ENCODE data around the gene OR10A6. TPM values are rescaled to one million over a fixed set of nuclear protein-coding genes. Genes with fewer than 3 reads are reported as not detected.

OR10A6 gene
- total and polyA plus RNA-seq, 2 of the 4 experiments (the other 2 are of a cell fraction), result 0.19 TPM; not detected in 1

DNA sequence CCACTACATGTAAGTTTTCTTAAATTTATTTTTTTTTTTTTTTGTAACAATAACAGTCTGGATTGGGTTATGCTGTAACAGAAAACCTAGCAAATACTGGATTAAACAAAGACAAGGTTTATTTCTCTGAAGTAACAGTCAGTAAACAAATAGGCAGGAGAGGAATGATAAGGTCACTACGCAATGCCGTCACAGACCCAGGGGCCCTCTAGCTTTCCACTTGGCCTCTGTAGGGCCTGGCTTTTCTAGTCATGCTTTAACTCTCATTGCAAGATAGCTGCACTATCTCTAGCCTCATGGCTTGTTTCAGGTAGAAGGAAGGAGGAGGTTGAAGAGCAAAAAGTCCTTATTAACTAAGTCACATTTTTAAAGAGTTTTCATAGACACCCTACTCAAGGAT is 6.5 kb downstream of the OR10A6 start:
- peak overlapping the region; percentile 28; the same call in 1 of the 2 replicates for H3K18ac ChIP-seq (ENCODE audit: low read depth, low read length)

More for the DNA sequence above, 6.5 kb downstream of the OR10A6 start:
- no peak overlapping the region for H2BK15ac ChIP-seq (ENCODE audit: low read depth, low read length)
- no peaks in the 10 kb centered on the region for H3K79me1 ChIP-seq (ENCODE audit: low read depth in 1 of 2, low read length in 2 of 2)
- no CpG with 5 or more reads among the region's 2 CpGs for WGBS, 2 experiments (ENCODE audit: extremely low coverage in 2 of 2, insufficient read length in 1 of 2)
- CTCF ChIA-PET, result interaction anchor here (0.7 to 1.1 kb wide), 4 partner anchors 20 to 104 kb away, joined by 3 read pairs; partner anchors contain the start of gene EIF3F
- H3K4ac ChIP-seq (ENCODE audit: low read depth, low read length), result no peak overlapping the region
- H3K9me3 ChIP-seq (ENCODE audit: control insufficient read depth, insufficient read depth, low read length), result no peaks in the 10 kb centered on the region
- BruUV-seq (replicated peaks), result no TSS peak
- intact Hi-C loops (cut with micrococcal nuclease), result no loop called here
- TF ChIP-seq SMC3 (IDR thresholded peaks at IDR 0.05; ENCODE audit: low read depth, low read length), result no peak
- no peak for TF ChIP-seq CEBPB (IDR thresholded peaks at IDR 0.05; ENCODE audit: low read depth, low read length)
- TF ChIP-seq, protein P1, sequence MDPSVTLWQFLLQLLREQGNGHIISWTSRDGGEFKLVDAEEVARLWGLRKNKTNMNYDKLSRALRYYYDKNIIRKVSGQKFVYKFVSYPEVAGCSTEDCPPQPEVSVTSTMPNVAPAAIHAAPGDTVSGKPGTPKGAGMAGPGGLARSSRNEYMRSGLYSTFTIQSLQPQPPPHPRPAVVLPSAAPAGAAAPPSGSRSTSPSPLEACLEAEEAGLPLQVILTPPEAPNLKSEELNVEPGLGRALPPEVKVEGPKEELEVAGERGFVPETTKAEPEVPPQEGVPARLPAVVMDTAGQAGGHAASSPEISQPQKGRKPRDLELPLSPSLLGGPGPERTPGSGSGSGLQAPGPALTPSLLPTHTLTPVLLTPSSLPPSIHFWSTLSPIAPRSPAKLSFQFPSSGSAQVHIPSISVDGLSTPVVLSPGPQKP (IDR thresholded peaks at IDR 0.05; ENCODE audit: borderline replicate concordance, low read depth, low read length), result no peak
- no peak for TF ChIP-seq MXI1 (IDR thresholded peaks at IDR 0.05; ENCODE audit: borderline replicate concordance, low read depth, low read length)
- TF ChIP-seq FOS (IDR thresholded peaks at IDR 0.05; ENCODE audit: low read depth, low read length), result no peak
- TF ChIP-seq CHD1 (IDR thresholded peaks at IDR 0.05; ENCODE audit: low read depth, low read length), result no peak
- no peak for TF ChIP-seq RAD21 (IDR thresholded peaks at IDR 0.05; ENCODE audit: low read length)
- TF ChIP-seq, protein P2, sequence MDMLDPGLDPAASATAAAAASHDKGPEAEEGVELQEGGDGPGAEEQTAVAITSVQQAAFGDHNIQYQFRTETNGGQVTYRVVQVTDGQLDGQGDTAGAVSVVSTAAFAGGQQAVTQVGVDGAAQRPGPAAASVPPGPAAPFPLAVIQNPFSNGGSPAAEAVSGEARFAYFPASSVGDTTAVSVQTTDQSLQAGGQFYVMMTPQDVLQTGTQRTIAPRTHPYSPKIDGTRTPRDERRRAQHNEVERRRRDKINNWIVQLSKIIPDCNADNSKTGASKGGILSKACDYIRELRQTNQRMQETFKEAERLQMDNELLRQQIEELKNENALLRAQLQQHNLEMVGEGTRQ (IDR thresholded peaks at IDR 0.05; ENCODE audit: low read depth, low read length), result no peak
- TF ChIP-seq BHLHE40 (IDR thresholded peaks at IDR 0.05; ENCODE audit: low read depth, low read length), result no peak
- TF ChIP-seq RFX5 (IDR thresholded peaks at IDR 0.05; ENCODE audit: low read depth, low read length), result no peak
- TF ChIP-seq POLR2A (IDR thresholded peaks at IDR 0.05; ENCODE audit: low read depth, low read length), result no peak
- TF ChIP-seq, protein P3, sequence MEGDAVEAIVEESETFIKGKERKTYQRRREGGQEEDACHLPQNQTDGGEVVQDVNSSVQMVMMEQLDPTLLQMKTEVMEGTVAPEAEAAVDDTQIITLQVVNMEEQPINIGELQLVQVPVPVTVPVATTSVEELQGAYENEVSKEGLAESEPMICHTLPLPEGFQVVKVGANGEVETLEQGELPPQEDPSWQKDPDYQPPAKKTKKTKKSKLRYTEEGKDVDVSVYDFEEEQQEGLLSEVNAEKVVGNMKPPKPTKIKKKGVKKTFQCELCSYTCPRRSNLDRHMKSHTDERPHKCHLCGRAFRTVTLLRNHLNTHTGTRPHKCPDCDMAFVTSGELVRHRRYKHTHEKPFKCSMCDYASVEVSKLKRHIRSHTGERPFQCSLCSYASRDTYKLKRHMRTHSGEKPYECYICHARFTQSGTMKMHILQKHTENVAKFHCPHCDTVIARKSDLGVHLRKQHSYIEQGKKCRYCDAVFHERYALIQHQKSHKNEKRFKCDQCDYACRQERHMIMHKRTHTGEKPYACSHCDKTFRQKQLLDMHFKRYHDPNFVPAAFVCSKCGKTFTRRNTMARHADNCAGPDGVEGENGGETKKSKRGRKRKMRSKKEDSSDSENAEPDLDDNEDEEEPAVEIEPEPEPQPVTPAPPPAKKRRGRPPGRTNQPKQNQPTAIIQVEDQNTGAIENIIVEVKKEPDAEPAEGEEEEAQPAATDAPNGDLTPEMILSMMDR (conservative IDR thresholded peaks at IDR 0.05; ENCODE audit: low read depth, low read length), result no peak
- no peak for TF ChIP-seq MAFK (IDR thresholded peaks at IDR 0.05; ENCODE audit: low read depth, low read length)
- no peak for TF ChIP-seq MAZ (IDR thresholded peaks at IDR 0.05; ENCODE audit: borderline replicate concordance, low read depth, low read length)
- no peaks in the 10 kb centered on the region for H3K9me1 ChIP-seq (ENCODE audit: insufficient read depth, low read length)
- H3K27me3 ChIP-seq (ENCODE audit: control insufficient read depth, insufficient read depth, low read length), result no peaks in the 10 kb centered on the region
- H2AK9ac ChIP-seq (replicated peaks; ENCODE audit: low read depth, low read length, poor library complexity), result no peak overlapping the region
- 0 out of 2 replicates have a peak overlapping the region, but pooled peaks have one; percentile 5 for H3K14ac ChIP-seq (replicated peaks; ENCODE audit: low read depth, low read length)
- H3K4me3 ChIP-seq (ENCODE audit: insufficient read depth, low read depth, low read length), result no peak overlapping the region
- H2BK5ac ChIP-seq (ENCODE audit: low read depth, low read length, poor library complexity, severe bottlenecking), result peak overlapping the region; percentile 74
- peak overlapping the region; percentile 50; the same call in 1 of the 2 replicates for H3K4me2 ChIP-seq (ENCODE audit: low read depth, low read length)
- H2BK20ac ChIP-seq (ENCODE audit: low read depth, low read length), result peak overlapping the region; percentile 27; the same call in 1 of the 2 replicates
- H3K4me1 ChIP-seq (ENCODE audit: control insufficient read depth, insufficient read depth, low read length), result no peaks in the 10 kb centered on the region; the same call in 1 of the 2 replicates
- ATAC-seq (ENCODE audit: low read depth) (peak; percentile 79), DNase-seq (peak; percentile 70)
- H2AFZ ChIP-seq (replicated peaks; ENCODE audit: low read length, poor library complexity), result peak overlapping the region; percentile 78
- H2AK5ac ChIP-seq (ENCODE audit: low read depth, low read length), result no peak overlapping the region
- no peak overlapping the region for H3K27ac ChIP-seq (ENCODE audit: insufficient read depth, low read length)
- H3K23ac ChIP-seq (ENCODE audit: low read depth, low read length), result no peak overlapping the region
- H2BK120ac ChIP-seq (ENCODE audit: low read depth, low read length), result peak overlapping the region; percentile 74; the same call in 1 of the 2 replicates
- in situ Hi-C loops (cut with MboI; ENCODE audit: low sequenced_read_pairs), result no loop called here
- H4K8ac ChIP-seq (ENCODE audit: low read depth in 2 of 2, low read length in 2 of 2), result peak overlapping the region in 1 of 2 experiments; percentile 16; a peak in 1 of 4 replicates
- no peak overlapping the region for H3K9ac ChIP-seq (ENCODE audit: low read depth, low read length)
- H4K5ac ChIP-seq (ENCODE audit: low read depth, low read length), result peak overlapping the region; percentile 93; the same call in 1 of the 2 replicates
- POLR2A ChIA-PET (ENCODE audit: unreplicated experiment), result no interaction called here
- no peak overlapping the region for H3K56ac ChIP-seq (ENCODE audit: extremely low read depth, insufficient read depth, low read length)
- 0 out of 2 replicates have a peak overlapping the region, but pooled peaks have one; percentile 17 for H4K91ac ChIP-seq (ENCODE audit: insufficient read depth, low read depth, low read length)
- H4K20me1 ChIP-seq (ENCODE audit: insufficient read depth, low read length), result no peaks in the 10 kb centered on the region
- H3K36me3 ChIP-seq (ENCODE audit: control insufficient read depth, insufficient read depth, low read length), result no peaks in the 10 kb centered on the region
- dilution Hi-C loops (cut with HindIII; ENCODE audit: low sequenced_read_pairs, unreplicated experiment), result no loop called here

All from IMR-90 (cell line).